HG02571 (cell line): ENCODE results near the gene MRPS5.

Experiments used
- ATAC-seq: cut with Tn5 transposase; IDR thresholded peaks from one replicate; pipeline ENCODE4 v1.9.1; 2021; ENCODE audit warnings: mild to moderate bottlenecking, moderate library complexity; ENCODE audit not compliant: unreplicated experiment

Gene MRPS5

DNA sequence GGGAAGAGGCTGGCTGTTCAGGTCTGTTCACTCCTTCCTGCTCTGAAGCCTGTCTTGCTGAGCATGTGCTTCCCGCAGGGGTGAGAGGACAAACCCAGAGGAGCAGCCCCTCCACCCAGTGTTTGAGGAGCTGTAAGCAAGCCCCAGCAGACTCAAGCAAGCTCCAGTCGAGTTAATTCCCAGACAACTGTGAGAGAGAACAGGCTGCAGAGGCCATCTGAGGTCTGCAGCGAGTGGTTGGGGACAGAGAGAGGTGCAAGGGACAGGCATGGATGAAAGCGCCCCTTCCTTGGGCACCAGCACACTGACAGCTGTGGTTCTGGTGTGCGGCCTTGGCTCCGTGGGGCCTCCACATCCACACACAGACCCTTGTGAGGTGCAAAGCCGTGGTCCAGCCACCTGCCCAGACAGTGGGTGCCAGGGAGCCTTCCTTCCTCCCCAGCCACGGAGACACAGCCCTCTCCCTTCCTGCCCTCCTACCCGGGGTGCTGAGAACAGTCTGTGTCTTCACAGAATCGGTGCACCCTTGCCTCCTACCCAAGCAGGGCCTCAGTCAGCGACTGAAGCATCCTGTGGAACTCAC lies 59.9 kb downstream of the MRPS5 start:
- no peak for ATAC-seq

DNA sequence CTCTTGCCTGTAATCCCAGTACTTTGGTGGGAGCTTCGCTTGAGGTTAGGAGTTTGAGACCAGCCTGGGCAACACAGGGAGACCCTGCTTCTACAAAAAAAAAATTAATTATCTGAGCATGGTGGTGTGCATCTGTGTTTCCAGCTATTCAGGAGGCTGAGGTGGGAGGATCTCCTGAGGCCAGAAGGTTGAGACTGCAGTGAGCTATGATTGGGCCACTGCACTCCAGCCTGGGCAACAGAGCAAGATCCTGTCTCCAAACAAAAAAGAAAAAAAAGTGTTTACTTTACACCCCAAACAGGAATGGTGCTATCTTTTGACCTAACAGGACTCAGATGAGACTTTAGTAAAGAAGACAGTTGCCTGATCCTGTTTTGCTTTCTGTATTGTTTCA lies 60.5 kb downstream of the MRPS5 start:
- no peak for ATAC-seq

GRCh38 chr2:95060446-95061118 lies 61.0 kb downstream of the MRPS5 start:
- no peak for ATAC-seq

DNA sequence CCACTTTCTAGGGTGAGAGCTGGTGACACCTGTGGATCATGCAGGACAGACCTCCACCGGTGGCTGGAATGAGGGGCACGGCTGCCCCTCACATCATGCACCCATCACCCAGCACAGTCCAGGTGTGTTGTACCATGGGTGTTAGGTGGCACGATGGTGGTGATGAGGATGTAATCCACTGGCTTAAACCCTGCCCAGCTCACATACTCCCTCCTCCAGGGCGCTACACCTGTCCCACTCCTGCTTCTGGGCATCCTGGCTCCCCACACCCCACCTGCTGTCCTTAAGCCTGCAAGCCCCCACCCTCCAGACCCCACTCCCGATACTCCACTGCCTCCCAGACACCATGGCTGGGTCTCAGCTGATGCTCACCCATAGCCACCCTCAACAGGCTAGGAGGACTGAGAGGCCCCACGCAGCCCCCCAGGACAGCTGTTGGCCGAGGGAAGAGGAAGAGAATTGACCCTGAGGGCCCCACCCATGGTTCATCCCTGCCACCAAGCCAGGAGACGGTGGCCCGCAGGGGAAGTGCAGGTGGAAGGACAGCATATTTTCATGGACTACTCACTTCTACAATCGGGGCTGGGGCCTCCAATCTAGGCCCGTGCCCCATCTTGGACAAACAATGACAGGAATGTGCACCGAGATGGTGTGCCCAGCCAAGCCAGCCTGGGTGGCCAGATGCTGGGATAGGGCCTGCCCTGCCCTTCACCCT lies 61.8 kb downstream of the MRPS5 start:
- no peak for ATAC-seq

DNA sequence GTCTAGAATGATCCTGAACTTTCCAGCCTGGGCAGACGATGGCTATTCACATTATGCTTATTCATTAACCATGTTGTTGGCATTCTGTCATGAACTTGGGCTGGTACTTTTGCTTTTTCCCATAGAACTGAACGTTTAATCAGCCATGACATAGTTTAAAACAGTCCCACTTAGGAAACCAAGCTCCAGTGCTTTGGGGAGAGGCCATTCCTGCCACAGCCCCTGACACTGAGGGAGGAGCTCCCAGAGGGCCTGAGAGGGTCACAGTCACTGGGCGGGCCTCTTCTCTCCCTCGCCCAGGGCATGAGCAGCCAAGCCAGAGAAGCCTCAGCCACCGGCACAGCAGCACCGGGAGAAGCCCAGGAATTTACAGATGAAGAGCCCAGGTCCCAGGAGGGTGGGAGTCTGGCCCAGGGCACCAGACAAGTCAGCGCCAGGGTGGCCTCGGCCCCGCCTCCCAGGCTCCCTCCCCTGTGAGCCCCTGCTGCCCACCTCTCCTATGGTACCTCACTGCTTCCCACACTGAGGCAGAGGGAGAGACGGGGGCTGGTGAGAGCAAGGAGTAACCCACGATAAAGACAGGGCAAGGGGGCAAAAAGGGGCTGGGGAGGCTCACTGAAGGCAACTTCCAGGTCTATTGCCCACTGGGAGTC lies 62.5 kb downstream of the MRPS5 start:
- ATAC-seq, result no peak

DNA sequence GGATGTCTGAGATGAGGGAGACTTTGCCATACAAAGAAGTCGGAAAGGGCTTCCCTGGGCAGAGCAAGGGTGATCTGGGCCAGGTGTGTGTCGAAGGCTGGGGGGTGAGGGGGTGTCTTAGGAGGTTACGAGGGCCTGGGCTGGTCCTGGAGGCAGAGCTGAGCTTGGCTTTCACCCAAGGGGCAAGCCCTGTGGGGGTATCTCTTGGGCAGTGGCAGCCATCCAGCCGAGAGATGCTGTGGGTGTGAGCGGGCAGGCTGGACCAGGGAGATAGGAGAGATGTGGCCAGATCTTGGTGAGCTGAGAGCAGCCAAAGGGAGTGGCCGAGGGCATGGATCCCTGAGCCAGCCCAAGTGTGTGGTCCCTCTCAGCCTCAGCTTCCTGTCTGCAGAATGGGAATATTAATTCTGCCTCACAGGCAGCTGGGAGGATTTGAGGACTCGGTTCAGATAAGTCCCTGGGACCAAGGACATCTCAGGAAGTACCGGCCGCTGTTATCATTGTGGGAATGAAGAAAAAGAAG lies 63.1 kb downstream of the MRPS5 start:
- ATAC-seq, result no peak

DNA sequence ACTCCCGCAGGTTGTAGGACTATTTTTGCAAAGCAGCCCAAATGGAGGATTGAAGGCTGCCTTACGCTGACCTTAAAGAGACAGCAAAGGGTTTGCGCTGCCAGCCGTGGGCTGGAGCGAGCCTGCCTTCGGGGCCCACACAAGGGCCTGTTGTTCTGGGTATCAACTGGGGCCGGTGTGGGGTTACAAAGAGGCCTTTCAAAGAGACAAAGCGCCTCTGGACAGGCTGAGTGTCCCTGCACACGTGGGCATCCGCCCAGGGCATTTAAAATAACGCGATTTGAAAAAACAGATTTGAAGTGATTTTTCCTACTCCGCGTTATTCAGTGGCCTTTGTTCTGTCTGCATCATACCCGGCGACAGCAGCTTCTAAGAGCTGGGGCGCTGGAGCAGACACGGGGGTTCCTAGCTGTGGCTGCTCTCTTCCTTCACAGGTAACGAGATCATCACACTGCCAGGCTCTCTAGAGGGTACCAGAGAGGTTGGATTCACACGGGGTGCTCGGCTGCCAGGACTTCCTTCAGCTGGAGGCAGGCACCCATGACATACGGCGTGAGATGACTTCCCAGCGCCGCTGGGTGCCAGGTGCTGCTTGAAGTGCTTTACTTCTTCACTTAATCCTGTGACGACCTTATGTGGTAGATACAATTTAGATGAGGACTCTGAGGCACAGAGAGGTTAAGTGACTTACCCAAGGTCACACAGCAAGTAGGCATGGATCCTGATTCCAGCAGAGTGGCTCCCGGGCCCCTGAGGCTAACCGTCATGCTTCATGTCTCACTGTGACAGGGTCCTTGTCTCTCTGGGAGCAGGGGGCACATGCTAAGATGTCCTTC lies 63.9 kb downstream of the MRPS5 start:
- ATAC-seq, result no peak

DNA sequence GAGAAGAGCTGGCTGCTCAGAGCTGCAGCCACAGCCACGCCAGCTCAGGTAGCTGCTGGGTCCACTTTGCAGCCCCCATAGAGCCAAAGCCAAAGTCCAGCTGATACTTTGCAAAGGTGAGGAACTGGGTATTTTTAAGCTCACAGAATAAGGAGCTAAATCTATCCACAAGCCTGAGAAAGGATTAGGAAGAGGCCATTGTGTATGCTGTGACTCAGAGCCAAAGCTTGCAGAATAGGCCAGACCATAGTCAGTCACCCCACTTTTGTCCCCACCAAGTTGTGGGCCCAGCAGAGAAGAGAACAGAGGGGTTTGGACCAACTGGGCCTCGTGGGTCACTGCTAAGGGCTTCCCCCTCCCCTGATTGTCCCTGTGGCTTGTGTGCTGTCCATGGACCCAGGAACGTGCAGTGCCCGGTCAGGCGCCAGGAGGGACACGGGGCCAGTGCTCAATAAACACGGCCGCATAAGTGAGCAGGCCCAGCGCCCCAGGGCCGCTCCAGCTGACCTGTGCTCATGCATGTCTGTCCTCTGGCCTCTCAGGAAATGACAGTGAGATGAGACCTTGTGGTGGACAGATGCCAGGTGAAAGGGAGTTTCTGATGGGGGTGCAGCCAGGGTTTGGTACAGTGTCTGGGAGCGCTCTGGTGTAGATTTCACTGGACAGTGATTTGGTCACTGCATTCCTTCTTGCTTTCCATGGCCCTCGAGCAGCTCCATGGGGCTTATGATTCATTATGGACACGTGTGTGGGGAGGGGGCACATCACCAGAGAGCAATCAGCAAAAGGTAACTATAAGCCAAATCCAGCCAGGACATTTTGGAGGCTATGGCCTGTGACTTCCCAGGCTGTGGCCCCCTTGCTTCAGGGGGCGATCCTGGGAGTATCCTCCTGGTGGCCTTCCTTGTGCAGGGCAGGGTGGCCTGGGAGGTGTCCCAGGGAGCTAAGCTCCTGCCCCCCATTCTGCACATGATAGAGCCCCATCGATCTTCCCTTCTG lies 64.8 kb downstream of the MRPS5 start:
- no peak for ATAC-seq

- ATAC-seq, result no peak
These were observed 65.6 kb downstream of the MRPS5 start for GRCh38 chr2:95056044-95056443.

- ATAC-seq, result no peak
These were observed 66.3 kb downstream of the MRPS5 start for GRCh38 chr2:95055262-95055661.

DNA sequence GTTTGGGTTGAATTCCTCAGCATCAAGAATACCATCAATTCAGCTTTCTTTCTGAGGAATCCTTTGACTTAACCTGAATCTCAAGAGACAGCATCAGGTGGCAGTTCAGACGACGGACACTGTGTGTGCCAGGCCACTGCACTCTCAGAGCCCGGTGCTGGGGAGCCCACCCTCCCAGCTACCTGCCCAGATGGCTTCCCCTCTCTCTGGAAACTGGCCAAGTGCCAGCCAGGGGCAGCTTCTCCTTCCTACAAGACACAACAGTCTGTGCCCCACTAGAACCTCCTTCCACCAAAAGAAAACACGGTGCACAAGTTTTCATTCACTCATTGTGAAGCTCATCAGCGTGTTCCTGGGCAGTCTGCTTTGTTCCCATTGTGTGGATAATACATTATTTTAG lies 67.6 kb downstream of the MRPS5 start:
- ATAC-seq, result no peak

- no peak for ATAC-seq
These were observed 68.1 kb downstream of the MRPS5 start for GRCh38 chr2:95053543-95053942.

DNA sequence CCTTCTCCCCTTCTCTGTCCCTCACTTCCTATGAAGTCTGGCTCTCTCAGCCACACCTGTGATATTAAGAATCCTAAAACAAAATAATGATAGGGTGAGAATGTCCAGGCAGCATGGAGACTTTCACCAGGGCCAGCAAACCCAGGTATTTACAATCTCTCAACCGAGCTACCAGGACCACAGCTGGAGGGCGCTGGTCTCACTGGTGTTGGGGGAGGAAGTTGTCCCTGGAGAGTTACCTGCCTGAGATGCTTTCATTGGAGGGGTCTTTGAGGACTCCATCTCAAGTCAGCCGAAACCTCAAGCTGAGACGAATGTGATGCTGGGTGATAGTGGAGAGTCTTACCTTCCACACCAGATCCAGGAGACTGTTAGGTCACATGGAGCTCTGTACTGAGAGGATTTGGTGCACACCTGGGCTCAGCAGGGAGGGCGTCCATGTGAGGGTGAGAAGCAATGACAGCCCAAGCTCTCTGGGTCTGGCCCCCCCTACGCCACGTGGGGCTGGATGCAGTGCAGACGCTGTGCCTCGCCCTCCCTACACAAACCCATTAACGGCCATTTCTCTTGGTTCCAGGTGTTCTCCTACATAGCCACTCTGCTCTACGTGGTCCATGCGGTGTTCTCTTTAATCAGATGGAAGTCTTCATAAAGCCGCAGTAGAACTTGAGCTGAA lies 68.7 kb downstream of the MRPS5 start:
- ATAC-seq, result no peak

DNA sequence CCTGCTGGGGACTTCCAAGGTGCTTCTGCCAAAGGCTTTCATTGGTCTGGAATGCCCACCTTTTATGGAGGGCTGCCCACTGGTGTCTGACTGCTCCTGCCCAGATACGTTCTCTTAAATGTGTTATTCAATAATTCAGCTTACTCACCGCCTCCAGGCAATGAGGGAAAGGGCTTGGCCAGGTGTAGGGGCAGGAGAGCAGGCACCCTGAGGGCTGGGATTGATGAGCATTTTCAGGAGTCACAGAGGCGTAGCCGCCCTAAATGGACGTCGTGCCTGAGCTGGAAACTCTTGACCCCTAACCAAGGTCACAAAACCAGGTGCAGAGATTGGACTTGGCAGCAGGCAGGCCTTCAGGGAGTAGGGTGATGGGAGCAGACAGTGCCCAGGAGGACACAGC lies 69.3 kb downstream of the MRPS5 start:
- no peak for ATAC-seq

DNA sequence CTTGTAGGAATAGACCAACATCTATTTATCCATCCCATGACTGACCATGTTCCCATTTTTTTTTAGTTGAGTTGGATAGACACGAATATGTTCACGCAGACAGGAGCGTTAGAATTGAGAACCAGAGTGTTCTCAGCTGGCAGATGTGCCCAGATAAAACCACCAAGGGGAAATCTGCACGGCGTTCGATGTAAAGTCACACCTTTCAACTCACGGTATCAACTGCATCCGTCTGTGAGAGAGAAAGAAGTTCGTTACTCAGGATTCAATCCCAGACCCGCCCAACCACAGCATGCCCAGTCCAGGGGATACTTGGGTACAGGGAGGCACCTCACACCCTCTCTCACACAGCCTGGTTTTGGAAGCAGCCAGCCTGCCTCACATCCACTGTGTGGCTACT lies 70.0 kb downstream of the MRPS5 start:
- no peak for ATAC-seq

DNA sequence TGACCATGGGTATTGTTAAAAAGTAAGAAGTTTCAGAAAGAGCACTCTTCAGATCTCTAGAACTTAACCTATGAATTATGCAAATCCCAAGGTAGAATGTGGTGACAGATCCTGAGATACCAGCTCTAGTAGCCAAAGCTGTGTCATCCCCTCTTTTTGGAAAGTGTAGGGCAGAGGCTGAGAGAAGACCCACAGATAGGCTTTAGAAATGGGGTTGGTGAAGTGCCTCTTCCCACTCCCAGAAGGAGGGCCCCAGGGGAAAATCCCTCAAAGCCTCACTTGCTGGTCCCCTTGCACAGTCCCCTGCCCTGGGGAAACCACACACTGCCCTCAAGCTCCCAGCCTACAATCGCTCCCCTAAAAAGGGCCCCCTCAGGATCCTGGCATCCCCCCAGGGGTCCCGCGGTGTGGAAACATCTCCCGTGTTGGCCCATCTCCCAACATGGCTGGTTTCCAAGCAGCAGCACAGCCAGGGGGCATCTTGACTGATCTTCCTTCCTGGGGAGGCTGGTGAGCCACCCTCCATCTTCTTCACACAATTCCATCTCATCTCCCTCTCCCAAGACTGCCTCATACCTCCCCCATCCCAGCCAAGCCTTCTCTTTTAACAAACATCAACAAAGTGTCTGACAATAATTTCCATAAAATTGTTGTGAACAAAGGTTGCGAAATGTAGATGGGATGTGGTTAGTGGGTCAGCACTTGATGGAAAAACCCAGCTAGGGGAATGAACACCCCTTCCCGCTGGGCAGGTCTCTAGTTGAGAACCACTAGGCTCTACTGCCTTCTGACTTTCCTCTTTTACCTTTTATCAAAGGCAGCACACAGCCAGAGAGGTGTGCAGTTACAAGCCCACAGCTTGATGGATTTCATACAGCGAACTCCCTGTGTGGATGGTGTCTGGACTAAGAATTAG lies 71.0 kb downstream of the MRPS5 start:
- no peak for ATAC-seq

DNA sequence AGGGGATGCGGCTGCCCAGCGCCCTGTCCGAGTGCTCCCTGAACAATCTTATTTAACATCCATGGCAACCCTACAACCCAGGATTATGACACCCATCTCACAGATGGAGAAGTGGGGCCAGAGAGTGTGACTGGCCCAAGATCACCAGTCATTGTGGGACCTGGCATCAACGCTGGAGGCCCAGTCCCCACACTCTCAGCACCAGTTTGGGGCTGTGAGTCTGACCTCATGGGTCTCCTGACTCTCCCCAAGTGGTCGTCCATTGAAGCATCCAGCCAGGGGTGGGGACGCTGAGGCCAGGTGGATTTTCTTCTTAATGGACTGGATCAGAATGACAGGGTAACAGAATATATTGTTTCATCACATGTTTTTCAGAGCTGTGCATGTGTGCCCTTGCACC lies 71.6 kb downstream of the MRPS5 start:
- ATAC-seq, result no peak

DNA sequence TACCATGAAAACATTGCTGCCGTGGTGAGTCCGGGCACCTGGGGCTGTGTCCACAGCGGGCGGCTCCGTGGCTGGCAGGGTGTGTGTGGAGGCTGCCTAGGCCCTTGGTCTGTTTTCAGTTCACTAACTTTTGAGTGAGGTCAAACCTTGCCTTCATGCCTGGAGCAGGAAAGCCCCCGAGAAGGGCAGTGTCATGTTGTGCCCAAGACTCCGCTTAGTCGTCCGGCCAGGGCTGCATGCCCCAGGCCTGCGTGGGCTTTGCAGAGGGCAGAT lies 72.0 kb downstream of the MRPS5 start:
- ATAC-seq, result no peak
